GM19351 (cell line): ENCODE results near the gene TMEM179.
"Not testable (repeated sequence)": the region's sequence is repeated elsewhere in the genome, so short reads cannot be mapped to it uniquely, and the experiment has no call there.

Source experiments
- ATAC-seq: cut with Tn5 transposase; IDR thresholded peaks from one replicate; pipeline ENCODE4 v1.9.1; 2021; ENCODE audit warnings: mild to moderate bottlenecking, moderate library complexity; ENCODE audit not compliant: unreplicated experiment

Gene TMEM179

DNA sequence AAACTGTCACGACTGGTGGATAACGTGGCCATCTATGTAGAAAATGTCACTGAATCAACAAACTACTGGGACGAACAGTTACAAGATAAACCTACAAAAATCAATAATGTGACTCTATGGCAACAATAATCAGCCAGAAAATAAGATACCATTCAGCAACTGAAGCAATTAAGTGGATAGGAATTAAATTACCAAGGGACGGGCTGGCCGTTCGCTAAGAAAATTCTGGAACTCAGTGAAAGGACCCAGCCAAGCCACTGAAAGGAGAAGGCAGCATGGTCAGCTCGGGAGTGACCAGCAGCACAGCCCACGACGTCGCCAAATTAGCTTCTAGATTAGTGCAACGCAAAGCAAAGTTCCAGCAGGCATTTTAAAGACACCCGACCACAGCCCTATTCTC is 33.6 kb upstream of the TMEM179 start:
- ATAC-seq, result no peak

DNA sequence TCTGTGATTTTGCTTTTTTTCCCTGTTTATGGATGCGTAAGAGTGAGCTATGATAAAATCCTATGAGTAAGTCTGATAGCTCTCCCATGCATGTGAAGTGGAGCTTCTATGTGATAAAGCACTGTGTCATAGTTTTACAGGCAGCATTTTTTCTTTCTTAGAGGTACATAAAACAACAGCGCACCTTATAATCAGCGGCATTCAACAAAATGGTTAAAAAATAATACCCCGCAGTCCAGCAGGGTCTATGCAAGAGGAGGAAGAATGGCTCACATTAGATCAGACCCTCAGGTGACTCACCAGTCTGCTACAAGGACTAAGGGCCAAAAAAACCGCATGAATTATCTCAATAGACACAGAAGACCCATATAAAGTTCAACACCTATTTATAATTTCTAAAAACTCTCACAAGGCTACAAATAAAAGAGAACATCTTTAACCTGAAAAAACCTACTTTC is 33.0 kb upstream of the TMEM179 start:
- no peak for ATAC-seq

DNA sequence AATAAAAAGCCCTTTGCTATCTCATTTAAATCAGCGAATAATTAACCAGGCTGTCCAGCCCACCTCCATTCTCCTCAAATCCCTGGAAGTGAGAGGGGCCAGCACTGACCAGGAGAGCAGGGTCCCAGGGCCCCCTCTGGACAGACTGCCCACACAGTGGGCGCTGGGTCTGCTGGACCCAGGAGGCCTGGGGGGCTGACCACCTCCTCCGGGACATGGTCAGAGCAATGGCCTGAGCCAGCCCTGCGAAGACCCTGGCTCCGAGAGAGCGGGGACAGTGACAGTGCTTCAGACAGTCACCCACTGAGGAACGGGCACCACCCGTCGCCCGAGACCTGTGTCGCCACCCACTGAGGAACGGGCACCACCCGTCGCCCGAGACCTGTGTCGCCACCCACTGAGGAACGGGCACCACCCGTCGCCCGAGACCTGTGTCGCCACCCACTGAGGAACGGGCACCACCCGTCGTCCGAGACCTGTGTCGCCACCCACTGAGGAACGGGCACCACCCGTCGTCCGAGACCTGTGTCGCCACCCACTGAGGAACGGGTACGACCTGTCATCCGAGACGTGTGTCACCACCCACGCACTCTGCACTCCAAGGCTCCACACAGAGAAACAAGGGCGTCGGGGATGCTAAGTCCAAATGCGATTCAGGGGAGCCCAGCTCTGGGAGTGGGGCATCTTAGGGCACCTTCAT is 32.4 kb upstream of the TMEM179 start:
- not testable (repeated sequence) for ATAC-seq

DNA sequence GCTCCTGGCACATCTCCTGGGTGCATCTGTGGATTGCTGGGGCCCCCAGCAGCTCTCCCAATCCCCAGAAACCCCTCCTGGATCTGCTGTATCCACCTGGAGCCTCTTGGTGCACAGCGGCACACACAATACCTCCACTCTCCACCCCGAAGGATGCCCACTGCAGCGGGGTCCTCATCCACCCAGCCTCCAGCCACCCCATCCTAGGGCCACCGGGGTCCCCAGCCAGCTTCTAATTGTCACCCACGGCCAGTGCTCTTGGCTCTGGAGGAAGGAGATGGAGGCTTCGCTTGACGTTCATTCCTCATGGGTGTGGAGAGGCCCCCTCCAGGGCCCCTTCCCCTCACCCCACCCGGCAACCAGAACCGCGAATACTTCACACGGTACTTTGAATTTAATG is 31.6 kb upstream of the TMEM179 start:
- no peak for ATAC-seq

DNA sequence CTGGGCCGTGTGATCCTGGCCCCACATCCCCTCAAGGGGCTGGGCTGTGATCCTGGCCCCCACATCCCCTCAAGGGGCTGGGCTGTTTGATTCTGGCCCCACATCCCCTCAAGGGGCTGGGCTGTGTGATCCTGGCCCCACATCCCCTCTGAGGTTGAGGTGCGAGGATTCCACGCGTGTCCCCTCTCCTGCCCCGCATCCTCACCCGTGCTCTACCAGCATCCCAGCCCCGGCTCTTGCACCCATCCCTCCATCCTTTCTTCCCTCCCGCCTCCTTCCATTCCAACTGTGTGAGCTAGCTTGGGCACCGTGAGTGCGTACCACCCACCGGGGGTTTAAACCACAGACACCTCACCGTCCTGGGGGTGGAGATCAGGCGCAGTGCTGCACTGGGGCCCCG is 31.1 kb upstream of the TMEM179 start:
- ATAC-seq, result no peak

DNA sequence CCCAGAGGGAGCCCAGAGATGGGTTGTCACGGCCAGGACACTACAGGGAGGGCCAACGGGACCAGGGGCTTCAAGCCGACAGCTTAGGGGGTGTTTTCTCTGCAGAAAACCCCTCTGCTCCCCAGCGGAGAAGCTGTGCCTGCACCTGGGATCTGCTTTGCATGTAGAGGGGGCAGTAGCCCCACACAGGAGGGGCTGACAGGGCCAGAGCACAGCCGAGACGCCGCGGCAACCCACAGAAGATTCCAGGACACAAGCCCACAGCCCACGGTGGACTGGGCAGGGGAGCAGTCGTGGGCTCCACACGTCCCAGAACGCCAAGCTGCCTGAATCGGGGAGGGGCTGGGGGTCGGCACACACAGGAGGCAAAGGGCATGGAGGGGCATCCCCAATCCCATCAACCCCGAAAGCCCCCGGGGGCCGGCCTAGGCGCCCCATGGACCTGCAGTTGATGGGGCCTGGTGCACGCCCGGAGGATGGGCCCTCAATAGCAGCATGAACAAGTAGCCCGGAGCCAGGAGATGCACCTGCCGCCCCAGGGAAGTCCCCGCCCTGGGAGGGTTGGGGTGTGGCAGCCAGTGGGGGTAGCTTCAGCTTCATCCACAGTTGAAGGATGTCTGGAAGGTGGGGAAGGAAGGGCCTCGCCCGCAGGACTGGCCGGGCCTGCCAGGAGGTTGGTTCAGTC is 30.5 kb upstream of the TMEM179 start:
- no peak for ATAC-seq

DNA sequence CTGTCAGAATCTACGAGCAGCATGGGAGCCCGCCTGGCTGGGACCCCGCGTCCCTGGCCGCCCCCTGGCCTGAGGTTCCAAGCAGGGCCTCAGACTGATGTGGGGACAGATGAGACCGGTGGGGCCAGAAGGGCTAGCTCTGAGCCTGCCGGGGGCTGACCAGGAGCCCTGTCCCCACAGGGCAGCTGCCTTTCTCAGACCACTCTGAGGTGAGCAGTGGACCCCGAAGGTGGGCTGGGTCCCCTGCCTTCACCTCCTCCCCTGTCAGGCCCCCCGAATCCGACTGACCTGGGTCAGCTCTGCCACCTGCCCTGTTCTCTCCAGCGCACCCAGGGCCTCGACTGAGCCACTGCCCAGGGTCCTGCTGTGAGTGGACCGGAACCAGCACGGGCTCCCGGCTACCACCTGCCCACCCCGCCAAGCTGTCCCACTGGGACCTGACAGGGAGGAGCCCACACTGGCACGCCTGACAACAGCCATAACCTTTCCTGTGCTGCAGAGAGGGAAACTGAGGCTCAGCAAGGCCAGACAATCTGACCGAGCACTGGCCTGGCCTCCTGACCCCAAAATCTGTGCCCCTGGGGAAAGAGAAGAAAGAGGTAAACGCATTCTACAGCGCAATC is 29.7 kb upstream of the TMEM179 start:
- ATAC-seq, result no peak

DNA sequence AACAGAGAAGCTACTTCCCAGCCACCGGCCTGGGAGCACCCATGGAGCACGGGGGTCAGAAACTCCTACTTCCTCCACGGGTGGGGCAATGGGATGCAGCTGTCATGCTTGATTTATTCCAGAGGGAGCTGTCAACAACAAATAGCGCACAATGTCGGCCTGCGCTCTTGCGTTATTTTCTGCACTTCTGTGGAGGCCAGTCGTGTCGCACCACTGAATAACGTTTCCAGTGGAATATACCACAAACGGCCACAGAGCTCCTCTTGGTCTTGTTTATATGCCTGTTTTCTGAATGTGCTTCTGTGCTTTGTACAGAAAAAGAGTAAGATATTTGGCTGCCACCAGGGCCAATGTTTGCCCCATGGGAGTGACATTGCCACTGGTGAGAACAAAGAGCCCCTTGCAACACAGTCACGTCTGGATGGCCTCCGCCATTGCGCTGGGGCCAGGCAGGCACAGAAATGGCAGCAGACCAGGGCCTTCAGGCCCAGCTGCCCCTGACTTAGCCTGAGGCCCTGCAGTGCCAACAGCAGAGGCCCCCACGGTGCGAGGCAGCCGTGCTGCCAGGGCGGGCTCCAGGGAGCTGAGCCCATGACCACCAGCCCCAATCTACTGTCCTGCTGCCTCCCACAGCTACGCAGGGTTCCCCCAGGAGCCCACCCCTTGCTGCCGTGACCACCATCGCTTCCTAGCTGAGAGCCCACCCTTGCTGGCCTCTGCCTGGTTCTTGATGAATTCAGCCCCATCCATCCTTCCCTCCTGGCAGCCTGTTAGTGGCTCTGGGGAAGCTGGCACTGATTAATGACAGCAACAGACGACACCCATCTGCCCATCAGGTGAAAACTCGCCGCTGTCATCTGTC is 28.9 kb upstream of the TMEM179 start:
- ATAC-seq, result no peak

DNA sequence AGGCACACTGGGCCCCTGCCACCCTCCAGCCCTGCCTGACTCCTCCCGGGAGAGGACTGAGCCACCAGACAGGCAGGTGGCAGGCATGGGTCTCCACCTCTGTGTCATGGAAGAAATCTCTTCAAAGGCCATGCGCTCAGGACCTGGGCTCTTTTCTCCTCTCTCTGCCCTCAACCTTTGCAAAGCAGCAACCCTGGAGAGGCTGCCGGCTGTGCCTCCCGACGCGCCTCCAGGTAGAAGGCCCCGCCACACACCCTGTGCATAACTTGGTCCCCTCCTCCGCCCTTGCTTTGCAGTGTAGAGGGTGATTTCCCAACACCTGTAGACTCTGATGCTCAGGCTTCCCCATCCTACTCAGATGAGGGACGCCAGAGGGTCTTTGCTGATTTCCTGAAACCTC is 28.2 kb upstream of the TMEM179 start:
- ATAC-seq, result no peak

DNA sequence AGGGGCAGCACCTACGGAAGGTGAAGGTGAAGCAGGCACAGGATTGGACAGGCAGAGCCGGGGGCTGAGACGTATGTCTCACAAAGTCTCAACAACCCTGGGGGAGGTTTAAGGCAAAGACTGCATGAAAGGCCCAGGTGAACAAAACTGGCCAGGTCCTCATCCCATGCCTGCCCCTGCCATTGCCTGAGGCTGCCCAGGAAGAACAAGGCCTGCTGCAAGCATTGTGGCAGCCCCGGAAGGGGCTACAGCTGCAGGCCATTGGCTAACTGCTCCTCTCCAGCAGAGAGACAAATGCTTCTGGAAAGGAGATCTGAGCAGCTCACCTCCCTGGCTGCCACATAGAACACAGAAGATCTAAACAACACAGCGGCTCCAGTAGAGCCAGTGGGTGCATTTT is 20.4 kb upstream of the TMEM179 start:
- no peak for ATAC-seq

DNA sequence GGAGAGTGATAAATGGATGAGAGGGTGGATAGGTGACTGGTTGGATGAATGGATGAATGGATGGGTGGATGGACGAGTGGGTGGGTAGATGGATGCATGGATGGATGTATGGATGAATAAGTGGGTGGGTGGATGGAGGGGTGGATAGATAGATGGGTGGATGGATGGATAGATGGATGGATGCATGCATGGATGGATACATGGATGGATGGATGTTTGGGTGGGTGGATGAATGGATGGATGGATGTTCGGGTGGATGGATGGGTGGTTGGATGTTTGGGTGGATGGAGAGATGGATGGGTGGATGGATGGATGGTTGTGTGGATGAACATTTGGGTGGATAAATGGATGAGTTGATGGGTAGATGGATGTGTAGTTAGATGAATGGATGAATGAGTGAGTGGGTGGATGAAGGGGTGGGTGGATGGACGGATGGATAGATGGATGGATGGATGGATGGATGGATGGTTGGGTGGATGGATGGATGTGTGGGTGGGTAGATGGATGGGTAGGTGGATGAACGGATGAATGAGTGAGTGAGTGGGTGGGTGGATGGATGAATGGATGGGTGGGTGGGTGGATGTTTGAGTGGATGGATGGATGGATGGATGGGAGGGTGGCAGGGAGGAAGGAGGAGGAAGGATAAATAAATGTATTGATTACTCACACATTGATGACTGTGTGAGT is 9.7 kb upstream of the TMEM179 start:
- no peak for ATAC-seq

DNA sequence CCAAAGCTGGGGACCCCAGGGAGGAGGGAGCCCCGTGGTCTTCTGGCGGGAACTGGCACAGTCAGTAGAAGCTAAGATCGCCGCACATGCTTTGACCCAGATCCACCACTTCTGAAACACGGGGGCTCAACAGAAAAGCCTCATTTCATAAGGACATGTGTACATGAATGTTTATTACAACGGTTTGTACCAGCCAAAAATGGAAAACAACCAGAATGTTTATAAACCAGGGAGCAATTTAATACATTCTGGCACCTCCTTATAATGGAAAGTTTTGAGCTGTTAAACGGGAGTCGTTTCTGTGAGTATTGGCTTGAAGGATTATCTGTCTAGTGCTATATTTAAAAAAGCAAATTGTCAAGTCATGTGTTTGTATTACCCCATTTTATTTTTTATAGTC is 7.3 kb upstream of the TMEM179 start:
- no peak for ATAC-seq

DNA sequence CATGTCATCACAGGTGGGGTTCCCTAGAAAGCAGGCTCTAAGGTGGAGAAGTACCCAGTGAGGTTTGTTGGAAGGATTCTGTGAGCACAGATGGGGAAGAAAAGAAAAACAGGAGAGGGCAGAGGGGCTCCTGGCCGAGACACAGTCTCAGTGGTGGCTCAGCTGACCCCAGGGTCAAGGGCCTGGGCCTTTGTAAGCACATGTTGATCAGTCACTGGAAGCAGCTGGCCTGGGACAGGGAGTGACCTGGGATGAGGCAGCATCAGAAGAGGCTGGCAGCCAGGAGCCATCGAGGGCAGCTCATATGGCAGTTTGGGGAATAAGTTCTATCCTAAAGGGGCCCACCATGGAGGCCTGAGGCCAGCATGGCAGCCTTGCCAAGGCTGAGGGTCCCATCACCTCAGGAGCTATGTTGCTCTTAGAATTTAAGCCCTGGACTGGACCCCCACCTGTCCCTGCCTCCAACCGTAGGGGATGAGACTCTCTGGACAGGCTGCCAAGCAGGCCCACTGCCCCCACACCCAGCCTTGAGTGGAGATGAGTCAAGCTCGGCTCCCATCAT is 6.3 kb upstream of the TMEM179 start:
- ATAC-seq, result no peak

DNA sequence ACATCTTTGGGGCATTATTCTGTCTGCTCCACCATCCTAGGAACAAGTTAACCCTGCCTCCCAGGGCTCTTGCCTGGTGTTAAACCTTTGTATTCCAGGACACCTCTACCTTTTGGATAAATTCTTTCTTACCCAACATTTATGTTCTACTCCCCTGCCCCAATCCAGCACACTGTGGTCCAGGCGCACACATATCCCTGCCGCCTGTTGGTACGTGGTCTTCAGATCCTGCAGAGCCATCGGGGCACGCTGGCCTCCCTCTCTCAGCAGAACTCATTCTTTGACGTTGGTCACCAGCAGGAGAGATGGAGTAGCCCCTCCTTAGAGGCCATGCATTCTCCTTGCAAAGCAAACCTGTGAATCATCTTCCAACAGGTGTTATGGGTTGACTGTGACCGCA is 5.1 kb upstream of the TMEM179 start:
- no peak for ATAC-seq

DNA sequence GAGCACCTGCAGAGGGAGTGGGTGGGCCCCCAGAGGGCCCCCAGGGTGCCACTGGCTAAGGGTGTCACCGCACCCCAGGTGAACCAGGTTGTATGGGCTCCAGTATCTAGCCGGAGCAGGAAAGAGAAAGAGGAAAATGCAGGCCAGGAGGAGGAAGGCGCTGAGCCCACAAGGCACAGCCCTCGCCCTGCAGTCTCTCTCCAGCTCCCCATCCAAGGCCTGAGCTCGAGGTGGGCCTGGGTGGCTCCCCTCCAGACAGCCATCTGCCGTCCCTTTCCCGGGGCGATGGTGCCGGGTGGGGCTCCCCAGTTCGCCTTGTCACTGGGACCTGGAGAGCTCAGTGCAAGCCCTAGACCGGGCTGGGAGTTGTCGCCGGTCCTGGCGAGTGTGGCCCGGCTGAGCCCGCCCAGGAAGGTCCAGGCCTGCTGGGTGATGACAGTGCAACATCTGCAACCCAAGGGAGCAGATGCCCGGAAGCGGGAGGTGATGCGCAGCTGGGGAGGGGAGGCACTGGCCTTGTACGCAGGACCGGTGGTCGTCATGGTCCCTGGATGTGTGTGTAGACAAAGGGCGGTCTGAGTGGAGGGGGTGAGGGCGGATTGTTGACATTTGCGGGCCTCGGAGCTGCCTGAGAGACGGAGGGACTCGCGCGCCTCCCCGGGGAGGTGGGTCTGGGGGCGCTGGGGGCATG is 716 bp downstream of the TMEM179 start:
- ATAC-seq, result no peak

DNA sequence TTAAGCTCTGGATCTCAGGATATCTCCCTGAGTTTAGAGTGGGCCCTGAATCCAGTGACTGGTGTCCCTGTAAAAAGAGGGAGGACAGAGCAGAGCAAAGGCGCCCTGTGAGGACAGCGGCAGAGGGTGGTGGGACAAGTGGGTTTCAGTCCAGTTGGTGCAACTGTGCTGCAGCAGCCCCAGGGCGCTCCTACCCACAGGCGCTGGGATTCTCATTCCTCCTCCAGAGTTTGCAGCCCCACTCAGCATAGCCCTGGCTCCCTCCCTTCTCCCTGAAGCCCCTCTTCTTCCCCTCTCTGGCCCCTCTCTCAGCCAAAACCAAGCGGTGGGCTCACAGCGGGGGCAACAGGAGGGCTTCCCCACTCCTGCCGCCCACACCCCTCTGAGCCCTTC is 1.6 kb downstream of the TMEM179 start:
- no peak for ATAC-seq

DNA sequence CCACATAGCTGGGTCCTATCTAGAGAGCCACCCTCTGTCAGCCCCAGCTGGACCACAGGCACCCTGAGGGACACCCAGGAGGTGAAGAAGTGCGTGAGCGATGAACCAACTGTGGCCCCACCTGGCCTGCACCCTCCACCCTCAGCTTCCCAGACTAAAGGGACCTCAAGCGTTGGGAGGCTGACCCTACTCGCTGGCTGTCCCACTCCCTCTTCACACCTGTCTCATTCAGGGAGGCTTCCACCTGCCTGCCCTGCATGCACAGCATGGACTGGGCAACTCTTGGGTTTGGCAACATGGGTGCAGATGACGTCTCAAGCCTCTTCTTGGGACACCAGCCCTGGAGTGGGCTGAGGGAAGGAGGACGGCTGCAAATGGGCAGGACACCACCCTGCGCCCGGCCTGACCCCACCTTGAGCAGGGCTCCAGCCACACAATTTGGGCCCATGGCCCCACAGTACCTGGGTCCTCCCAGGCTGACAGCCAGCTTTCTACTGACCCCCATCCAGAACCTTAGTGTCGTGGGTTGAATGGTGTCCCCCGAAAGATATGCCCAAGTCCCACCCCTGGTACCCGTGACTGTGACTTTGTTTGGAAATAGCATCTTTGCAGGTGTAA is 2.1 kb downstream of the TMEM179 start:
- no peak for ATAC-seq

DNA sequence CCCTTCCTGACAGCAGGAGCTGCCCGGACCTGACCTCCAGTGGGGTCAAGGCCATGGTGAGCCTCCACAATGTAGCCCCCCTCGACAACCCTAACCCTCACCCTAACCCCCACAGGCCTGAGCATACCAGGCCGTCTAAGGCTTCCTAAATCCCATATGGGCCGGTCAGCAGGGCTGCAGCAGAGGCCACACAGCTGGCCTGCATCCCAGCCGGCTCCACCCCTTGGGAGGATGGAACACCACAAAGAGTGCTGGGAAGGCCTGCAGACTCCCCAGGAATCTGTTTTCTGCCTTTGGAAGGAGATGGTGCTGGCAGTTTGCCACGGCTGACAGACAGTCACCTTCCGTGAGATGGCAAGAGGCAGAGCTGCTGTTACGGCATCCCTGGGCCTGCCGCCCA is 2.8 kb downstream of the TMEM179 start:
- no peak for ATAC-seq

DNA sequence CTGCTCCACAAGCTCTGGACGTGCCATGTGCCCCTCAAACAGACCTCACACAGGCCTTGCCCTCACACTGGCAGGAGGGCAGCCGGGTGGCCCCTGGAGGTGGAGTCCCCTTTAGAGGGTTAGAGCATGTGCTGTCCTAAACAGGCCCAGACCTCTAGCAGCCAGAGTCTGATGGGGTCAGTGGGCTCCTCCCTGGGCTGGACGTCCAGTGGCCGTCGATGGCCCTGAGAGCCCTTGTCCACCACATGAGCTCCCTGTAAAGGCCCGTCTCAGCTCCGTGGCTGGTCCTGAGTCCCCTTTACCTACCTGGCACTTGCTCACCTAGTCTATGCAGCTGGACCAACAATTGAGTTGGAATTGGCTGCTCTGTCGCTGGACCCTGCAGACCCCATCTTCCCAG is 3.8 kb downstream of the TMEM179 start:
- ATAC-seq, result no peak
